Tibial nerve (tissue), 4 donors: ENCODE results near the gene RTCB.

Source experiments
- EP300 ChIP-seq, 2 donors: sonication (generic); formaldehyde crosslinking; IDR thresholded peaks; one replicate each; pipeline ENCODE4 v1.6.1; 2017; ENCODE audit warnings: antibody characterized with exemption in 2 of 2, mild to moderate bottlenecking in 1 of 2
- POLR2A ChIP-seq, 2 donors: fragments of 450-650 bp; IDR thresholded peaks; one replicate each; pipeline ENCODE4 v1.6.1; 2017; ENCODE audit warnings: antibody characterized with exemption in 2 of 2, mild to moderate bottlenecking in 2 of 2, moderate library complexity in 2 of 2
- TF ChIP-seq, protein P1 (sequence below), 5 experiments: fragments of 200-600 bp in 3 of 5; fragments of 450-650 bp in 2 of 5; sonication (generic) in 3 of 5; IDR thresholded peaks; one replicate each; pipeline ENCODE4 v1.5.1; 2016 to 2019; ENCODE audit warnings: antibody characterized with exemption in 5 of 5, mild to moderate bottlenecking in 3 of 5, moderate library complexity in 2 of 5

DNA sequence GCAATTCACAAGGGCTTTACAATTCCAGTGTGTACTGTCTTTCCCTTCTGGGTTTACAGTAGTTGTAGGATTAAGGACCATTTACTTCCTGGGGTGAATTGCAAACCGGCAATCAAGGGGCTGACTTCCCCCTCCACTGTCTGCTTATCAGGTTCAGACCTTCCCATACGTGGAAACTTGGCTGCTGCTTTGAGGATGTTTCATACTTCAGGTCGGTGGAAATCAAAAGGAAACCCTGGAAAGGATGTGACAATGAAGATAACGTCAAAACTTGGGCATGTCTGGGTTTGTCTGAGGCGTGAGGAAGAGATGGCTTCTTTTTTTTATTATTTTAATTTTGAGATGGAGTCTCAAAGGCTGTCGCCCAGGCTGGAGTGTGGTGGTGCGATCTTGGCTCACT lies 2.1 kb upstream of the RTCB start:
- no peak for TF ChIP-seq EP300 (IDR thresholded peaks at IDR 0.05)
- TF ChIP-seq, protein P1, sequence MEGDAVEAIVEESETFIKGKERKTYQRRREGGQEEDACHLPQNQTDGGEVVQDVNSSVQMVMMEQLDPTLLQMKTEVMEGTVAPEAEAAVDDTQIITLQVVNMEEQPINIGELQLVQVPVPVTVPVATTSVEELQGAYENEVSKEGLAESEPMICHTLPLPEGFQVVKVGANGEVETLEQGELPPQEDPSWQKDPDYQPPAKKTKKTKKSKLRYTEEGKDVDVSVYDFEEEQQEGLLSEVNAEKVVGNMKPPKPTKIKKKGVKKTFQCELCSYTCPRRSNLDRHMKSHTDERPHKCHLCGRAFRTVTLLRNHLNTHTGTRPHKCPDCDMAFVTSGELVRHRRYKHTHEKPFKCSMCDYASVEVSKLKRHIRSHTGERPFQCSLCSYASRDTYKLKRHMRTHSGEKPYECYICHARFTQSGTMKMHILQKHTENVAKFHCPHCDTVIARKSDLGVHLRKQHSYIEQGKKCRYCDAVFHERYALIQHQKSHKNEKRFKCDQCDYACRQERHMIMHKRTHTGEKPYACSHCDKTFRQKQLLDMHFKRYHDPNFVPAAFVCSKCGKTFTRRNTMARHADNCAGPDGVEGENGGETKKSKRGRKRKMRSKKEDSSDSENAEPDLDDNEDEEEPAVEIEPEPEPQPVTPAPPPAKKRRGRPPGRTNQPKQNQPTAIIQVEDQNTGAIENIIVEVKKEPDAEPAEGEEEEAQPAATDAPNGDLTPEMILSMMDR (IDR thresholded peaks at IDR 0.05): no peak
- no peak for TF ChIP-seq POLR2A (IDR thresholded peaks at IDR 0.05)
